HFFc6 (cell line): ENCODE measurements around the gene ARL9. TPM values are rescaled to one million over a fixed set of nuclear protein-coding genes. Genes with fewer than 3 reads are reported as not detected.

Experiments
- DNase-seq: peaks from one replicate; pipeline ENCODE4 v3.0.0-alpha.2; 2018
- H3K27ac Mint-ChIP-seq: 2 replicates; pipeline ENCODE4 v1.8.0; 2020; ENCODE audit warnings: mild to moderate bottlenecking, mixed read lengths
- H3K27me3 Mint-ChIP-seq: 2 replicates; pipeline ENCODE4 v1.8.0; 2021; ENCODE audit warnings: mild to moderate bottlenecking, moderate library complexity, mixed read lengths; ENCODE audit not compliant: insufficient read depth
- H3K36me3 Mint-ChIP-seq: 2 replicates; pipeline ENCODE4 v1.8.0; 2021; ENCODE audit warnings: low read depth, mixed read lengths
- H3K4me1 Mint-ChIP-seq: 2 replicates; pipeline ENCODE4 v1.8.0; 2020; ENCODE audit warnings: low read depth, mixed read lengths
- H3K4me3 Mint-ChIP-seq: 2 replicates; pipeline ENCODE4 v1.8.0; 2020; ENCODE audit warnings: mild to moderate bottlenecking, moderate library complexity, mixed read lengths
- H3K9me3 Mint-ChIP-seq: 2 replicates; pipeline ENCODE4 v1.8.0; 2020; ENCODE audit warnings: mild to moderate bottlenecking, mixed read lengths
- CTCF ChIP-seq: fragments of 200-600 bp; sonication (generic); IDR thresholded peaks from 2 replicates; pipeline ENCODE4 v1.5.0; 2021; ENCODE audit warnings: antibody characterized with exemption, mild to moderate bottlenecking
- long read RNA-seq: library from polyadenylated mRNA; unstranded; transcript quantifications from one replicate; pipeline ENCODE4 v2.0.0, GENCODE V29; 2019
- total RNA-seq, 6 experiments: library from RNA; stranded (reverse); fragmentation: NEBNext Ultra II Directional; extraction: Animal tissue kit (Norgen Biotek cat#: 25700); gene quantifications; 2 replicates in 1 of 6; 3 replicates in 5 of 6; pipeline ENCODE4 v1.2.3, GENCODE V29; 2021

Gene ARL9, protein sequence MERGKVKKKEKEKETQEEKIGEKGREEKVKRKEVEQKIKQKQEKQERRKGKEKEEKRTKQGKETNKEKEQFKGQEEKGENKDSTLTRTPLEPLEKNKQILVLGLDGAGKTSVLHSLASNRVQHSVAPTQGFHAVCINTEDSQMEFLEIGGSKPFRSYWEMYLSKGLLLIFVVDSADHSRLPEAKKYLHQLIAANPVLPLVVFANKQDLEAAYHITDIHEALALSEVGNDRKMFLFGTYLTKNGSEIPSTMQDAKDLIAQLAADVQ
- under 1 TPM in 4 of 6 experiments, not detected in 2; 0.07 to 0.18 (median 0.12) TPM for total RNA-seq
- long read RNA-seq, partial matches to known transcripts, result 0 of 1 reads
- long read RNA-seq, other reads (novel, unspliced or antisense), result 0 of 1 reads

- peak within 1 kb of the TSS; percentile 94 for H3K4me3 Mint-ChIP-seq
- peak within 1 kb of the TSS; percentile 64 for H3K27ac Mint-ChIP-seq
- no peak for TF ChIP-seq CTCF
- H3K27me3 Mint-ChIP-seq, result peaks cover 4% of the 10 kb centered on the region; the same call in 1 of the 2 replicates
- peaks cover 9% of the 10 kb centered on the region; the same call in 1 of the 2 replicates for H3K36me3 Mint-ChIP-seq
- DNase-seq, result peak; percentile 31
- no peaks in the 10 kb centered on the region for H3K9me3 Mint-ChIP-seq
- peaks cover 21% of the 10 kb centered on the region for H3K4me1 Mint-ChIP-seq
Observed at GRCh38 chr4:56505269-56506130, at the start of gene ARL9. ARL9 (plus strand) TSS chr4:56505791; CDS start chr4:56505863, 72 bp downstream.

DNA sequence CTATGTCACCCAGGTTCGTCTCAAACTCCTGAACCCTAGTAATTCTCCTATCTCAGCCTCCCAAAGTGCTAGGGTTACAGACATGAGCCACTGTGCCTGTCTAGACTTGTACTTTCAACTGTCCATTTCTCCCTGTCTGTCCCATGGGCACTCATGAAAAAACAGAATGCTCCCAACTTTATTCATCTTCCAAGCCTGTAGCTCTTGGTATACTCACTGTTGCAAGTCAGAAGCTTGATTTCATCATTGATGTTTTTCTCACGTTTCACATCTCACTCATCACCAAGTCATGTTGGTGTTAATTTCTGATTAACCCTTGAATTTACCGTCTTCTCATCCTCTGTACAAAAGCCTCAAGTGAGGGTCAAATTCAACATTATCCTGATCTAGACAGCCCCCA lies 45.5 kb upstream of the ARL9 start:
- TF ChIP-seq CTCF, result no peak
- peaks cover 10% of the 10 kb centered on the region for H3K4me1 Mint-ChIP-seq
- peaks cover 47% of the 10 kb centered on the region for H3K36me3 Mint-ChIP-seq
- H3K9me3 Mint-ChIP-seq, result no peaks in the 10 kb centered on the region
- H3K4me3 Mint-ChIP-seq, result no peak overlapping the region
- DNase-seq, result no peak
- H3K27ac Mint-ChIP-seq, result peak overlapping the region; percentile 15; the same call in 1 of the 2 replicates
- H3K27me3 Mint-ChIP-seq, result no peaks in the 10 kb centered on the region

DNA sequence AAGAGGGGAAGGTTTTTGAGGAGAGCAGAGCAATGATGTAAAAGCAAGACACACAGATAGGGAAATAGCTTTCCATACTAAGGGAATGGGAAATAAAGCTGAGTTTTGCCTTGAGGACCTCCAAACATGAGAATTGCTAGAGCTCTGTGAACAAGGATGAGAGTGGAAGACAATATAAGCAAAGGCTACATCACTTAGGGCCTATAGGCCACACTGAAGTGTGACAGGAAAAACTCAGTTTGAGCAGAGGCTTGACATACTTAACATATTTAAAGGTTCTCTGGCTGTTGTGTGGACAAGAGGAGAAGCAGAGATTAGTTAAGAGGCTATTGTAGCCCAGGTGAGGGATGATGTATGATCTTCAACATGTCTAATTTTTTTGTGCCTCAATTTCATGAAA lies 43.4 kb upstream of the ARL9 start:
- H3K4me3 Mint-ChIP-seq, result no peak overlapping the region

GRCh38 chr4:56463711-56464110 lies 41.9 kb upstream of the ARL9 start:
- H3K36me3 Mint-ChIP-seq, result peaks cover 49% of the 10 kb centered on the region
- DNase-seq, result no peak
- no peak for TF ChIP-seq CTCF
- H3K4me1 Mint-ChIP-seq, result peaks cover 24% of the 10 kb centered on the region
- H3K4me3 Mint-ChIP-seq, result no peak overlapping the region
- no peak overlapping the region for H3K27ac Mint-ChIP-seq
- peaks cover 8% of the 10 kb centered on the region for H3K27me3 Mint-ChIP-seq
- peaks cover 5% of the 10 kb centered on the region for H3K9me3 Mint-ChIP-seq

More for the DNA sequence above, 43.4 kb upstream of the ARL9 start:
- Mint-ChIP-seq H3K4me1 (peaks cover 22% of the 10 kb centered on the region), H3K27ac (no peak overlapping the region), H3K9me3 (peaks cover 3% of the 10 kb centered on the region), H3K36me3 (peaks cover 41% of the 10 kb centered on the region), H3K27me3 (peaks cover 7% of the 10 kb centered on the region)
- TF ChIP-seq CTCF, result no peak
- DNase-seq, result no peak

GRCh38 chr4:56464581-56464980 lies 41.0 kb upstream of the ARL9 start:
- Mint-ChIP-seq H3K4me1 (peaks cover 33% of the 10 kb centered on the region), H3K36me3 (peaks cover 50% of the 10 kb centered on the region), H3K4me3 (peak overlapping the region; percentile 100), H3K27ac (peak overlapping the region; percentile 100), H3K9me3 (peaks cover 5% of the 10 kb centered on the region), H3K27me3 (peaks cover 8% of the 10 kb centered on the region)
- no peak for TF ChIP-seq CTCF
- no peak for DNase-seq
